HEK293 (cell line): ENCODE data around the gene BACH2.

ENCODE experiments used
- ZBTB8A ChIP-seq: fragments of 450-650 bp; formaldehyde crosslinking; IDR thresholded peaks from 2 replicates; pipeline ENCODE4 v1.5.1; 2016; ENCODE audit warnings: missing biosample characterization, missing genetic modification characterization
- ZNF785 ChIP-seq: fragments of 450-650 bp; formaldehyde crosslinking; IDR thresholded peaks from 2 replicates; pipeline ENCODE4 v1.5.1; 2016; ENCODE audit warnings: missing biosample characterization, missing genetic modification characterization
- TF ChIP-seq, protein P1 (sequence below): fragments of 450-650 bp; formaldehyde crosslinking; IDR thresholded peaks from 2 replicates; pipeline ENCODE4 v1.5.1; 2016; ENCODE audit warnings: missing biosample characterization, missing genetic modification characterization
- TF ChIP-seq, protein P2 (sequence below): fragments of 450-650 bp; formaldehyde crosslinking; IDR thresholded peaks from 2 replicates; pipeline ENCODE4 v1.5.1; 2016; ENCODE audit warnings: missing biosample characterization, missing genetic modification characterization, low read depth

DNA sequence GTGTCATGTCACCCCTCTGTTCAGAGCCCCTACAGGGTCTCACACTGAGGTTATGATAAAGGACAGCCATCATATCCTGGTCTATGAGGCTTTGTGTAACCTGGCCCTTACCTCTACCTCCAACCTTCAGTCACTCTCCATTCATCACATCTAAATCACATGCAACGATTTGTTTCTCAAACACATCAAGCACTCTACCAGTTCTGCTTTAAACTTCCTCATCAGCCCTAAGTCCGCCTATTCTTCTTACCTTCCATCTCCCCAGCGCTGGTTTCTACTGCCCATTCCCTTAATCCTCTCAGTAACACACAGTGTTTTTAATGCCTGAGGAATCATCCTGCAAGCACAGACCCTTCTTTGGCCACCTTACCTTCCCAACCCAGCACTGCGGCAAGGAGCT, 17.9 kb upstream of the BACH2 start:
- TF ChIP-seq ZBTB8A (tag by site-specific recombination) = no peak
- TF ChIP-seq, protein P1, sequence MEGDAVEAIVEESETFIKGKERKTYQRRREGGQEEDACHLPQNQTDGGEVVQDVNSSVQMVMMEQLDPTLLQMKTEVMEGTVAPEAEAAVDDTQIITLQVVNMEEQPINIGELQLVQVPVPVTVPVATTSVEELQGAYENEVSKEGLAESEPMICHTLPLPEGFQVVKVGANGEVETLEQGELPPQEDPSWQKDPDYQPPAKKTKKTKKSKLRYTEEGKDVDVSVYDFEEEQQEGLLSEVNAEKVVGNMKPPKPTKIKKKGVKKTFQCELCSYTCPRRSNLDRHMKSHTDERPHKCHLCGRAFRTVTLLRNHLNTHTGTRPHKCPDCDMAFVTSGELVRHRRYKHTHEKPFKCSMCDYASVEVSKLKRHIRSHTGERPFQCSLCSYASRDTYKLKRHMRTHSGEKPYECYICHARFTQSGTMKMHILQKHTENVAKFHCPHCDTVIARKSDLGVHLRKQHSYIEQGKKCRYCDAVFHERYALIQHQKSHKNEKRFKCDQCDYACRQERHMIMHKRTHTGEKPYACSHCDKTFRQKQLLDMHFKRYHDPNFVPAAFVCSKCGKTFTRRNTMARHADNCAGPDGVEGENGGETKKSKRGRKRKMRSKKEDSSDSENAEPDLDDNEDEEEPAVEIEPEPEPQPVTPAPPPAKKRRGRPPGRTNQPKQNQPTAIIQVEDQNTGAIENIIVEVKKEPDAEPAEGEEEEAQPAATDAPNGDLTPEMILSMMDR (tag by site-specific recombination) = no peak
- TF ChIP-seq, protein P2, sequence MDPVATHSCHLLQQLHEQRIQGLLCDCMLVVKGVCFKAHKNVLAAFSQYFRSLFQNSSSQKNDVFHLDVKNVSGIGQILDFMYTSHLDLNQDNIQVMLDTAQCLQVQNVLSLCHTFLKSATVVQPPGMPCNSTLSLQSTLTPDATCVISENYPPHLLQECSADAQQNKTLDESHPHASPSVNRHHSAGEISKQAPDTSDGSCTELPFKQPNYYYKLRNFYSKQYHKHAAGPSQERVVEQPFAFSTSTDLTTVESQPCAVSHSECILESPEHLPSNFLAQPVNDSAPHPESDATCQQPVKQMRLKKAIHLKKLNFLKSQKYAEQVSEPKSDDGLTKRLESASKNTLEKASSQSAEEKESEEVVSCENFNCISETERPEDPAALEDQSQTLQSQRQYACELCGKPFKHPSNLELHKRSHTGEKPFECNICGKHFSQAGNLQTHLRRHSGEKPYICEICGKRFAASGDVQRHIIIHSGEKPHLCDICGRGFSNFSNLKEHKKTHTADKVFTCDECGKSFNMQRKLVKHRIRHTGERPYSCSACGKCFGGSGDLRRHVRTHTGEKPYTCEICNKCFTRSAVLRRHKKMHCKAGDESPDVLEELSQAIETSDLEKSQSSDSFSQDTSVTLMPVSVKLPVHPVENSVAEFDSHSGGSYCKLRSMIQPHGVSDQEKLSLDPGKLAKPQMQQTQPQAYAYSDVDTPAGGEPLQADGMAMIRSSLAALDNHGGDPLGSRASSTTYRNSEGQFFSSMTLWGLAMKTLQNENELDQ (tag by site-specific recombination) = no peak
- no peak for TF ChIP-seq ZNF785 (tag by site-specific recombination)
